Ramos (cell line): Measurements from ENCODE around the gene DENND11.

ENCODE experiments used
- in situ Hi-C: fragments of 300-500 bp; cut with MboI; formaldehyde crosslinking; loops from one replicate; pipeline ENCODE4 v1.14.3; 2022; ENCODE audit warnings: low sequenced_read_pairs; ENCODE audit not compliant: unreplicated experiment

DENND11 gene, protein sequence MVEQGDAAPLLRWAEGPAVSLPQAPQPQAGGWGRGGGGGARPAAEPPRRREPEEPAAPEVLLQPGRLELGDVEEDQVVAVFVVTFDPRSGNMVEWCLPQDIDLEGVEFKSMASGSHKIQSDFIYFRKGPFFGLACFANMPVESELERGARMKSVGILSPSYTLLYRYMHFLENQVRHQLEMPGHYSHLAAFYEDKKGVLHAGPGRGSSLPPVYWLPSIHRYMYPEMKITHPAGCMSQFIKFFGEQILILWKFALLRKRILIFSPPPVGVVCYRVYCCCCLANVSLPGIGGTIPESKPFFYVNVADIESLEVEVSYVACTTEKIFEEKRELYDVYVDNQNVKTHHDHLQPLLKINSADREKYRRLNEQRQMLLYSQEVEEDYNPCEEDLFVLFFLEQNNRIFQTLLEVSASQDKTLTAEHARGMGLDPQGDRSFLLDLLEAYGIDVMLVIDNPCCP

DNA sequence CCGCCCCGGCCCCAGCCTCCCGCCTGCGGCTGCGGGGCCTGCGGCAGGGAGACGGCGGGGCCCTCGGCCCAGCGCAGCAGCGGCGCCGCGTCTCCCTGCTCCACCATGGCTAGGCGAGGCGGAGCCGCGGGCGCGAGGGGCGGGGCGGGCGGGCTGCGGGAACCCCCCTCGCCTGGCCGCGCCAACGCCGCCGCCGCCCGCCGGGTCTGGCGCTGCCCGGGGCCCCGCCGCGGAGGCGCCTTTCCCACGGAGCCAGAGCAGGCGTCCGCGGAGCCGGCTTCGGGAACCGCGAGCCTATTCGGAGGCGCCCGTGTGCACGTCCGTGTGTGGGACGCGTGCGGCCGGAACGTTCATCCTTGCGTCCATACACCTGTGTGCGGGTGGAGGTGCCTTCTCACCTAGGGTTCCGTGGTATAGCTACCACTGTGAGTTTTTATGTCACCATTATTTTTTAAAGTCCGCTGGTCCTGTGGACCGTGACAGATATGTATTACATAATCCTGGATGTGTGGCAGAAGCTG lies at the start of gene DENND11:
TSS of gene DENND11 (minus strand) at position 120 of the 521 bp plus-strand sequence. CDS start at position 107, 13 bp downstream.
- in situ Hi-C loops = no loop called here

DNA sequence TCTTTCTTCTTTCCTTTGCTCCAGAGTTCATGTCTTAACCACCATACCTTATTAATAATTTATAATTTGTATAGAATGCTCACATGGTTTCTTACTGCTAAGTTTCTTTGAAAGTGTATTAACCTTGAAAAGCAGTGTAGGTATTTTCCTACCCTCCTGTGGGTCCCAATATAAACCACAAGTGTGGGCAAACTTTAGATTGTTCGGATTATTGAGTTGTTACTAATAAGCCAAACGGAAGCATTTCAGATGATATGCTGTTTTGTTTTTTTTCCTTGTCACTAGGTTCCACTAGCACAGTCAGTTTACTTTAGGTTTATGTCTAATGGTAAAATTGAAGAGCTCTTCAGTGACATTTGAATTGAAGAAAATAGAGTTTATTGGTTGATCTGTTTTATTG lies 46.4 kb upstream of the DENND11 start:
- in situ Hi-C loops = no loop called here

DNA sequence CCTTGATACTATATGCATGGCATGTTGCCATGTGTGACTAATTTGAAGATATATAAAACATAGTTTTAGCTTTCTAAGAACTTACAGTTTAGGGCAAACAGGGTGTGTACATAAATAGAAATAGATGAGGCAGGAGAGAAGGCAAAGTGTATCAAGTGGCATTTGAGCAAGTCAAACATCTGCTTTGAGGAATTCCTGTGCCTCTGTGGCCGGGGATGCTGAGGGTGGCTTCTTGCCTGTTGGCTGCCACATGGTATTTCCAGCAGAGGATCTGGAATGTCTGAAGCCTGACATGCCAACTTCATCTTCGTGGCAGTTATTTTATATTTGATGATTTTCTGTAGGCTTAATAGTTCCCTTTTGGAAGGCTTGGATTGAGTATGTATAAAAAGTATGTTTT lies 42.2 kb upstream of the DENND11 start:
- in situ Hi-C loops = no loop called here

DNA sequence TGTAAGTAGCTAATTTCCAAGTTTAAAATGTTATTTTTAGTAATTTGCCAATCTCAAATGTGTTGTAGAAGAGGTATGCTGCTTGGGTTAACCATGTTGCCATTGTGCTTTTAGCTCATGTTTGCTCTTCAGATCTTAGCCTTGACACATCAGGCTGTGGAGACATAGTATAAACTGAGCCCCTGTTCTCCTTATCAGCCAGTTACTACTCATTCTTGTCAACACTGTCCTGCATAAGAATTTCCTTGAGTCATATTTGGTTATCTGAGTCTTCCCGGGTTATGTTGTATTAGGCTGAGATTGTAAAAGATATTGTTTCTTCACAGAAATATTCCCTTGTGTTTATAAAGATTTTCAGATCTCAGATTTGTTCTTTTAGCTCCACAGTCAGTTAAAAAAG lies 40.3 kb upstream of the DENND11 start:
- in situ Hi-C loops = no loop called here

DNA sequence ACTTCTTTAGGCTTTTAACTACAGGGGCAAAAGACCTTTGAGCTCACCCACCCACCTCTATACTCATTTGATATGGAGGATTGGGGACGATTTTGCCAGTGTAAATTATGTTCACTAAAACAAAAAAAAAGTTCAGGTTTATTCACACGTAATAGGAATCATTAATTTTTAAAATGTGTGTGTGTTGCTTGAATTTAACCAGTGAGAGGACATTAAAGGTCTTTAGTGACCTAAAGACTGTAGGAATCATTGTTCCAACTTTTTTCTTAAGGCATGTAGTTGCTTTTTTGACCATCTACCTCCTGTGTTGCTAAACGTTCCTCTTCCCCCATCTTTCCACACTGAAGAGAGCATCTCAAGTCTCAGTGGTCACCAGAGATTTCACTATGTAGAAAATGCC lies 37.3 kb upstream of the DENND11 start:
- in situ Hi-C loops = no loop called here

DNA sequence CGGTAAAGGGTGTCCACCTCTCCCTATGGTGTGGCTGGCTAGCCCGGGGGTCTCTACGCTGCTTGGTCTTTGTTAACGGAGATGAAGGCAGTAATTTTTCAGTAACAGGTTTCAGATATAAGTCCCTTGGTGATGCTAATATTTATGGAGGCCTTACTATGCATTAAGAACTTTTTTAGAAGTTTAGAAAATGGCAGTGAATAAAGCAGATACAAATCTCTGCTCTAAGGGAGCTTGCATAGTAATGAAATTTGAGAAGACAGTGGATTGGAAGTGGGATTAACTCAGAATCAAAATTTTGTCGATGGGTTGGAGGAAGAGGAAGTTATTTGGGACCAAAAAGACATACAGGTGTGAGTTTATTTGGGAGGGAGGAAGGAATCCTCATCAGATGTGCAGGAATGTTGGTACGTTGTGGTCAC lies 36.6 kb upstream of the DENND11 start:
- in situ Hi-C loops = no loop called here

DNA sequence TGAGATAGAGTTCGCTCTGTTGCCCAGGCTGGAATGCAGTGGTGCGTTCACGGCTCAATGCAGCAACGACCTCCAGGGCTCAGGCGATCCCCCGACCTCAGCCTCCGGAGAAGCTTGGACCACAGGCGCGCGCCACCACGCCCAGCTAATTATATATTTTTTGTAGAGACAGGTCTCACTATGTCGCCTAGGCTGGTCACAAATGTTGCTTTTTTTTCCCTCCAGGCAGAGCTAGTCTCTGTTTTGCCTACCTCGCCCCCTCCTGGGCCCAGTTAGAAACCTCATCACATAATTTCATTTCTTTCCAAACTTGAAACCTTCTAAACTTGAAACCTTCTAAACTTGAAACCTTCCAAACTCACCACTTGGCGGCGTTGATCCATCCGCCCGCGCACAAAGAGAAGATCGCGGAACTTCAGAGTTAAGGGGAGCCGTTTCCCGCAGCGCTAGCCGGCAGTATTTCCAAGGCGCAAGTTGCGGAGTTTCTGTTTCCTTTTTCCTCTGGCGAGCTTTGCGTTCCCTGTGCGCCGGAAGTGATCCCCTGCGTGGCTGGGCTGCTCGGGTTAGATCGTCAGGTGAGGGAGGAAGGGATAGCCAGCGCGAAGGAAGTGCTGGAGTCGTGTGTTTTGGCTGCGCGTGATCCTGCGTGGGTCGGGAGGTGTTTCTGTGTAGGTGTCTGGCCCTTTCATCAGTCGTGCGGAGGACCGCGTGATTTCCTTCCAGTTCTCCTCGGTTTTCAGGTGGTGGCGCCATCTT lies 36.0 kb upstream of the DENND11 start, which contains the start of gene SSBP1:
TSS of gene SSBP1 (plus strand) at position 523 of the 756 bp plus-strand sequence. CDS start 809 bp downstream, outside the sequence.
- in situ Hi-C loops = no loop called here

DNA sequence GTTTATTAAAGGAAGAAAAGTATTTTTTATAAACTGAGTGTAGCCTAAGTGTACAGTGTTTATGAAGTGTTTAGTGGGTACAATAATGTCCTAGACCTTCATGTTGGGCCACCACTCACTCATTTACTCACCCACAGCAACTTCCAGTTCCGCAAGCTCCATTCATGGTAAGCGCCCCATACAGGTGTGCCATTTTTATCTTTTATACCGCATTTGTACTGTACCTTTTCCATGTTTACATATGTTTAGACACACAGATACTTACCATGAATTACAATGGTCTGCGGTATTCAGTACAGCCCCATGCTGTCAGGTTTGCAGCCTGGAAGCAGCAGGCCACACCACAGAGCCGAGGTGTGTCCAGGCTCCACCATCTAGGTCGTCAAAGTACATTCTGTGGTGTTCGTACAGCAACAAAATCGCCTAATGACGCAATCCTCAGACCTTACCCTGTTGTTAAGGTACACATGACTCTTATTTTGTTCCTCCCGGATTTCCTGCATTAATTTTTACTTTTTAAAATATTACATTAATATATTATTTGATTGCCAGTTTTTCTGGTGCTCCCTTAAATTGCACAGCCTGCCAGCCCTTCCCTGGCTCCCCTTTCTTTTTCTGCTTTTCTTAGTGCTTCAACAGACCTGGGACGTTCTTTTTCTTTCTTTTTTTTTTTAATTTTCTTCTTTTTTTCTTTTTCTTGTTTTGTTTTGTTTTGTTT lies 35.3 kb upstream of the DENND11 start:
- in situ Hi-C loops = no loop called here

DNA sequence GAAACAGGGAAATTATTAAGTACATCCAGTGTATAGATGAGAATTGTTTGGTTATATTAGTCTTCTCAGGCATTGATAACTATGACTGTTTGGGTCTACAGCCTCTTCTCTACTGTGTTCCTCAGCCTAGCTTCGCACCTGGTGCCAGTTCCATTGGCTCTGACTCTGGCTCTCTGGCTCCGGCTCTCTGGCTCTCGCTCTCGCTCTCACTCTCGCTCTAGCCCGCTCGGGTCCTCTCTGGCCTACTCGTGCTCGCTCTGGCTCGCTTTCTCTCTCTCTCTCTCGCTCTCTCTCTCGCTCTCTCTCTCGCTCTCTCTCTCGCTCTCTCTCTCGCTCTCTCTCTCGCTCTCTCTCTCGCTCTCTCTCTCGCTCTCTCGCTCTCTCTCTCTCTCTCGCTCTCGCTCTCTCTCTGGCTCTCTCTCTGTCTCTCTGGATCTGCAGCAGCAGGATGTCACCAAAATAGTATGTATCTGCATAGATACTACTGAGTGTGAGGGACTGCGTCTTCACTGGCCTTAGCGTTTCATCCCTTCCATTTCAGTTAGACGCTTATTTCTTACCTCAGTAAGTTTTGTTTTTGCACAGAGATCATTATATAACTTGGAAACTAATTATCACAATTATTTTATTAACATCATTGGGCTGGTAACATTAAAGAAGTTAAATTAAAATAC lies 29.6 kb upstream of the DENND11 start:
- in situ Hi-C loops = no loop called here

DNA sequence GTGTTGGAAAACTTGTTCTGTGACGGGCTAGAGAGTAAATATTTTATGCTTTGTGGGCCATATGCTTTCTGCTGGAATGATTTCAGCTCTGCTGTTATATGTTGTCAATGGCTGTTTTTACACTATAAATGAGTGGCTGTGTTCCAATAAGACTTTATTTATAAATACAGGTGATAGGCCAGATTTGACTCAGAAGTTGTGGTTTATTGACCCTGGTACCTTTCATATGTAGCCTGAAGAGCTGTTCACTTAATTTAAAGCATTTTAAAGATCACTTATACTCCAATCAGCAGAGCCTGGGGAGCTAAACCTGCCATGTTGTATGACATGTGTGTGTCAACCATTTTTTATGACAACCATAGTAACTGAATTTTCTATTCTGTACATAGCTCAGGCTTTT lies 27.1 kb upstream of the DENND11 start:
- in situ Hi-C loops = no loop called here

DNA sequence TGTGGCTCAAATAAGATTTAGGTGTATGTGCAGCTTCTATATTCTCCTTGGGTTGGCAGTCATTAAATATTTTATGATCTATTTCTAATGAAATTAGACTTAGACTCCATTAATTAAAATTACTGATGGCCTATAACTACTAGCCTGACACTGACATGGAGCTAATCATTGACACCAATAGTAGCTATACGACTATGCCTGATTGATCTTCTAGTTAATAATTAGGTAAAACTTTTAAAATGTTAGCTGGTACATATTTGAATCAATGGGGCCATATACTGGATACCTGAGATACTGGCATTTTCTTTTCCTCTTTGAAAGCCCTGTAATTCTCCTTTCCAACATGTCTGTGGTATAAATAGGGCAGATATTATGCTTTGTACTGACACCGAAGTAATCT lies 20.6 kb upstream of the DENND11 start:
- in situ Hi-C loops = no loop called here

DNA sequence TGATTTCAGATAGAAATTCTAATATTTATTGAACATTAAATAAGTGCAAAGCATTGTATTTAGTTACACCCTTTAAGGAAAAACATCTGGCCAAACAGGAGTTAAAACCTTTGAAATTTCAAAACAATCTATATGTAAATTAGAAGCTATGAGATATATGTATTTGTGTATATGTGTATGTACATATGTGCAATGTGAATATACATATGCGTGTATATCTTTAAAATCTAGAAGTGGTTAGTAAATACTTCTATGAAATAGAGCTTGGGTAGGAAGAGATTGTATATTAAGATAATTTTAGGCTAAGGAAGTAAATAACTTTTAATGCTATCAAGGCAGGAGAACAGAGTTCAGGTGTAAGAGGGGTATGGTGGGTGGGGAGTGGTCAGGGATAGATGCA lies 15.5 kb upstream of the DENND11 start:
- in situ Hi-C loops = no loop called here

DNA sequence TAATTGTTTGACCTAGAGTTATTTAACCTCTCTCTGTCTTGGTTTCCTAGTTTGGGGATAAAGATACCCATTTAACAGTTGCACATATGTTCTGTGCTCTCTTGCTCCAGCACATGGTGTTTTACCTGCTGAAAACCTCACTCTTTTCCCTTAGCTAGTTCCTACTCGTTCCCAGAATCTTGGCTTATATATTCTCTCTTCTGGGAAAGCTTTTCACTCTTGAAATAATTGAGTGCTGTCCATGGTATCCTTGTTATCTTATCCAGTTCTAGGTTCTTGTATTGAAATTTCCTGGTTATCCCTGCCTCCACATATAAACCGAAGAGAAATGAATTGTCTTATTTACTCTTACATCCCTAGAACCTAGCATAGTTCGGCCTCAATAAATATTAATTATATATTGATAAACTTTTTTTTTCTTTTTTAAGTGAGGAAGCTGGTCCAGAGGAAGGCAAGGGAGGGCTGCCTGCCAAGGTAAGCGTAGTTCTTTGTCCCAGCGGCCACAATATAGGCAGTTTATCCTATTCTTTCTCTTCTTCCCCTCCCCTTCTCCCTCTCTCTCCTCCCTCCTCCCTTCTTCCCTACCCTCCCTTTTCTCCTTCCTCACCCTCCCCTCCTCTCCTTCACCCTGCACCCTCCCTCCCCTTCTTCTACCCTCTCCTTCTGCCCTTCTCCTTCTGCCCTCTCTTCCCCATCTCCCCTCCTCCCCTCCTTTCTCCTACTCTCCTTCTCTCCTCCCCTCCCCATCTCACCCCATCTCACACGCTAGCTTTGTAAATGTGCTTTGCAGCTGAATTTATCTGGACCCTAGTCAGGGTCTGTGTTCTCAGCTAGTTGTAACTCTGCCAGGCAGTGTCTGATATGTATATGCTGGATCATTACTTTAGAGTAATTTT lies 14.1 kb upstream of the DENND11 start:
- in situ Hi-C loops = no loop called here

DNA sequence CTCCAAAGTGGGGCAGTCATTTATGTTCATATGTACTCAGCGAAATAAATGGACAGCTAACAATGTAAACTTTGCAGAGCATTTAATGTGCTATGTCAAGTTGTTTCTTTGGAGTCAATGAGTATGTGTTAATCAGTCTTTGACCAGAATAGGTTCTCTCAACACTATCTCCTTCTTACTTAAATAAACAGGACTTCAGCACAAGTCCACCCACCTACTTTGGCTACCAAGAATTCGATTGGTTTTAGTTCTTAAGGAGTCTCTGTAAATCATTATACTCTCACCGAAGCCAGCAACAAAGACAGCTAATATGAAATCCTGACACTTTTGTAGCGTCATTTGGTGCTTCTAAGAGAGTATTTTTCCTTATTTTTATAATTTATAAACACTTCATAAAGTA lies 13.1 kb upstream of the DENND11 start:
- in situ Hi-C loops = no loop called here

DNA sequence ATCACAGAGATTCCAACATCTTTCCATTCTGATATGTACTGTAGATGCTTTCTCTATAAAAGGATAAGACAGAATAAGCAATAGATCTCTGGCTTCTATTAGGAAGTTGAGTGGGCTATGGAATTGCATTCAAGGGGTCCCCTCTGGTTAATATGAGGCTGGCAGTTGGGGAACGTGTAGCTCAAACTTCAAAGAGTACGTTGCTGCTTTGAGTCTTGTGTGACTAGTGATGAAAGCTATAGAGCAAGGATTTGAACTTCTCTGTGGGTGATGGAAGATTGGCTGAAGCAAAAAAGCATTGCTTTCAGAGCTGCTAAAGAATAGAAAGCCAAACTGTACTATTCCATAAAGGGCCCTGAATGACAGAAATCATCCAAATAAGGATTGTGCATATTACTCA lies 12.6 kb upstream of the DENND11 start:
- in situ Hi-C loops = no loop called here

DNA sequence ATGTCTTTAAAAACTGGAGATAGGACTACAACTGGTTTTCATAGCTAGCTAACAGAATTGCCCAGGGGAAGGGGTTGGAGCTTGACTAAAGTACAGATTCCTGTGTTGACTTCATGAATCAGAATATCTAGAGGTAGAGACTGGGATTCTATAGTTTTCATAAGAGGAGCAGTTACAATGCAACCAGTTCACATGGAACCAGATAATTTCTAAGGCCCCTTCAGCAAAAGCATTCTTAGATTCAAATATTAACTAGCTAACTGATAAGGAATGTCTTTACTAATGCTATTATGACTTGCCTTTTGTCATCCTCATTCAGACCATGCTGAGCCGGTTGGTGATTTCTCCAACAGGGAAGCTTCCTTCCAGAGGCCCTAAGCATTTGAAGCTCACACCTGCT lies 11.9 kb upstream of the DENND11 start:
- in situ Hi-C loops = no loop called here

DNA sequence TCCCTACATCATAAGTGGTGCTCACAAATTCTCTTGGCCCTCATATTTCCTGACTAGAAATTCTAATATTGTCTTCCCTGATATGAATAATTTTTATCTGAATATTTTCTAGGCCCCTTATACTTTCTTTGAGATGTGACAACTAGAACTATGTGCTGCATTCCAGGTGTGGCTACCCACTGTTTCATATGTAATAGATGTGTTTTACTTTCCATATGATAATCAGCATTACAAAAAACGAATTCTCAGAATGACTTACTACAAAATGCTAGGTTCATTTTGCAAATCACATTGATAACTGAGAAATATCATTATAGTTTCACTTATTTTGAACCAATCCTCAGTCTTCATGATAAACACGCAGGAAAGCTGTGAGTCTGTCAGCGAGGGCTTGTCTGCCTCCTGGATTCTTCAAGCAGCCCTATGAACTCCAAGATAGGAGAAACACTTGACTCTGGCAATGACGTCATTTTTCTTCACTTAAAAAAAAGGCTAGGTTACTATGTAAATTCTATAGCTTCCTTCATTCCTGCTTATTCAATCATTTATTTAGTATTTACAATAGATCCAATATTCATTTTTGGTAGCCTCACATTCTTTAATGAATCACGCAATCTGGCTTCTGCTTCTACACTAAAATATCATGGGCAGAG lies 10.8 kb upstream of the DENND11 start:
- in situ Hi-C loops = no loop called here

DNA sequence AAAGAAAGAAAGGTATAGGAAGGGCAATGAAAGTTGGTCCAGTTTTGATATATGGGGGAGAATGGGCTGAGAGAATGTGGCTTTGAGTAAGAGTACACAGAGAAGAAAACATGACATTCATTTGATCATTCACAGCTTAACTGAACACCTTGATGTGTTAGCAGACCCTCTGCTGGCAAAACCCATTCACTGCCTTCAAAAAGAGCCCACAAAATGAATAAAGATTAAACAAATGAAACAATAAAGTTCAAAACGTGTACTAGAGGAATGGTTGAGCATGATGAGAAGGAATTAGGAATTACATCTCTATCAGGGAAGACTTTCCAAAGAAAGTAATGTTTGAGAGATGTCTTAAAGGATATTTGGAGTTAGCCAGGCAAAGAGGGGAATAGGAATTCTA lies 8.3 kb upstream of the DENND11 start:
- in situ Hi-C loops = no loop called here

DNA sequence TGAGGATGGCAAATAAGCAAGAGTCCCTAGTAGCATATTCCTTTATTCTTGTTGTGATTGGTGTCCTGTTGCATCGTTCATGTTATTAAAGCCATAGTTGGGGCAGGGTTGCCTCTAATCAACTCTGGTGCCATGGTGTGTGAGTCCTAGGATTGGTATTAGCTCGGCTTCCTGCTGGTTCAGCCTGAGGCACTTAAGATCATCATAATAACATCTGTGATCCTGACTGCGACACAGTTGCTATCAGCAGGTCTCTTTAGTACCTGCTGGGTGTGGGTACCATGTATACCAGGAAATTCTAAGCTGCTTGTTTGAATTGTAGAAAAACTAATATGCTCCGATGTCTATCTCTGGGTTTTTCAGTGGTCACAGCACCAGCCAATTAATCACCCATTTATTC lies 7.8 kb upstream of the DENND11 start:
- in situ Hi-C loops = no loop called here
